ENCODE data around the gene STXBP6. TPM values are rescaled to one million over a fixed set of nuclear protein-coding genes. Genes with fewer than 3 reads are reported as not detected.

The STXBP6 gene
- total and polyA plus RNA-seq, 2 donors (not counting 3 experiments of a cell fraction or from before 2014, with no cell fraction given), result 0.06 TPM; not detected in 1

DNA sequence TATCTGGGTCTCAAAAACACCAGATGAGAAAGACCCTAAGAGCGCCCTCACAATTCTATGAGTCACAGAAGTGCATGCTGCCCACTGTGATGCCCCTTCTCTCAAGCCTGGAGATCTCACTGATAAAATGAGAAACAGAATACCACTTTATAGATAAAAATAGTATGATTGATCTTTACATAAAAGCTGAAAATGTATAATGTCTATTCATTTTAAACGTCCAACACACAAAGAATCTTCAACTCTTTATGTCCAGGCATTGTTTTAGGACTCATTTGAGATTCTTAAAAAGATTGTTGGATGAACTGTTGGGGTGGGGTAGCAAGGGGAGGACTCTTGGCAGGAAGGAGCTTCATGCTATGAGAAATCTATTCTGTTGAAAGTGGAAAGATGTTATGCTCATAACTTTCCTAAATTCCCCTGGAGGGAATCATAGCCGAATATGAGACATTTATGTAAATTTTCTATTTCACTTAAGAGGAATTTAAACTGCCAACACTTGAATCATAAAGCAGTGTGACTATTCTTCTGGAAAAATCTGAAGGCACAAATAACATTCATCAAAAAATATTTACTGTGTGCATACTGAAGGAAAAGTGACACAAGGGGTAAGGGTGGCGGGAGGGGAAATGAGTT is 174.6 kb downstream of the STXBP6 start:
- H3K36me3 ChIP-seq (ENCODE audit: control insufficient read depth in 2 of 2, extremely low read depth in 1 of 2, insufficient read depth in 2 of 2, low read length in 2 of 2), result no peaks in the 10 kb centered on the region
- H3K9me1 ChIP-seq (replicated peaks; ENCODE audit: control insufficient read depth, extremely low read depth, insufficient read depth, low read length), result no peaks in the 10 kb centered on the region
- H3K27ac ChIP-seq (ENCODE audit: insufficient read depth, low read depth, low read length), result no peak overlapping the region
- no peak overlapping the region for H3K4me3 ChIP-seq (replicated peaks in 1 of 3; ENCODE audit: insufficient read depth in 1 of 3, low read depth in 1 of 3, low read length in 3 of 3)
- FAIRE-seq (no peak), DNase-seq (ENCODE audit: low read depth, low spot score) (no peak)
- H3K4me2 ChIP-seq (ENCODE audit: insufficient read depth, low read length), result no peak overlapping the region
- dilution Hi-C loops (cut with MboI; ENCODE audit: extremely low pct_ligation_motif_present, low sequenced_read_pairs), result no loop called here
- BruUV-seq (replicated peaks), result no TSS peak
- H3K27me3 ChIP-seq (ENCODE audit: control insufficient read depth in 2 of 2, insufficient read depth in 2 of 2, low read length in 2 of 2), result no peaks in the 10 kb centered on the region
- ChIA-PET CTCF (no interaction called here), POLR2A (no interaction called here)
- H2AFZ ChIP-seq (ENCODE audit: low read depth, low read length), result no peak overlapping the region
- H3K9ac ChIP-seq (replicated peaks; ENCODE audit: extremely low read depth, insufficient read depth, low read length), result no peak overlapping the region
- H3K79me2 ChIP-seq (ENCODE audit: control insufficient read depth, insufficient read depth, low read length), result no peaks in the 10 kb centered on the region
- TF ChIP-seq POLR2AphosphoS5 (IDR thresholded peaks at IDR 0.05; ENCODE audit: insufficient read depth, low read depth, low read length), result no peak
- TF ChIP-seq POLR2A (IDR thresholded peaks at IDR 0.05; ENCODE audit: low read depth, low read length), result no peak
- TF ChIP-seq EZH2 (IDR thresholded peaks at IDR 0.05; ENCODE audit: borderline replicate concordance, low read depth, low read length, severe bottlenecking), result no peak
- TF ChIP-seq FOS (IDR thresholded peaks at IDR 0.05; ENCODE audit: borderline replicate concordance, insufficient read depth, low read length), result no peak
- TF ChIP-seq, protein P1, sequence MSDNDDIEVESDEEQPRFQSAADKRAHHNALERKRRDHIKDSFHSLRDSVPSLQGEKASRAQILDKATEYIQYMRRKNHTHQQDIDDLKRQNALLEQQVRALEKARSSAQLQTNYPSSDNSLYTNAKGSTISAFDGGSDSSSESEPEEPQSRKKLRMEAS (IDR thresholded peaks at IDR 0.05; ENCODE audit: insufficient read depth, insufficient read length), result no peak
- no peak for TF ChIP-seq JUN (IDR thresholded peaks at IDR 0.05; ENCODE audit: borderline replicate concordance, insufficient read depth, insufficient read length, low read depth)
- TF ChIP-seq GATA2 (IDR thresholded peaks at IDR 0.05; ENCODE audit: insufficient read depth, insufficient read length, low read depth, low read length), result no peak
- no peak for TF ChIP-seq MYC (IDR thresholded peaks at IDR 0.05; ENCODE audit: low read depth, low read length)
- TF ChIP-seq CTCF (IDR thresholded peaks at IDR 0.05; ENCODE audit: extremely low read depth in 1 of 2, insufficient read depth in 1 of 2, low read depth in 1 of 2, low read length in 2 of 2), result no peak
- H4K20me1 ChIP-seq (replicated peaks; ENCODE audit: control insufficient read depth, extremely low read depth, insufficient read depth, low read length), result no peaks in the 10 kb centered on the region
- no peaks in the 10 kb centered on the region for H3K9me3 ChIP-seq (replicated peaks; ENCODE audit: control insufficient read depth, insufficient read depth, low read length)
- H3K4me1 ChIP-seq (ENCODE audit: control insufficient read depth, extremely low read depth, insufficient read depth, low read length), result no peaks in the 10 kb centered on the region
- intact Hi-C loops (cut with micrococcal nuclease), result no loop called here

Data from endothelial cell of umbilical vein (primary cell).